ENCODE results near the gene EMILIN1. TPM values are rescaled to one million over a fixed set of nuclear protein-coding genes. Genes with fewer than 3 reads are reported as not detected.

EMILIN1 gene
- total RNA-seq, 1 experiment from 2014 or later = 1.2 TPM

DNA sequence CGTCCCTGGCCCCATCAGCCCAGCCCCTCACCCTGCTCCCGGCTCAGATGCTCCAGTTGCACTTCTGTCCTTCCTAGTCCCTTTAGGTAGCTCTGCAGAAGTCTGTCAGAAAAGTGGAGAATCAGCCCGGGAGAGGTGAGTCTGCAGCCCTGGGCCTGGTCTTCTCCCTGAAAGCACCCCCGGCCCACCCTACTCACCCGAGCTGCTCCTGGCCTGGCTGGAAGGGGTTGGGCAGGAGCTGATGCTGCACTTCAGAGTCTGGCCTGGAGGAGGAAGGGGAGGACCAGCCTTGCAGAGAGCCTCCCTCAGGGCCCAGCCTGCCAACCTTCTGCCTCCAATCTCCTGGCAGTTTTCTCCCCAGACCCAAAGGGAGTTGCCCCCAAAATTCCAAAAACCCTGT, 23.9 kb downstream of the EMILIN1 start:
- no peaks in the 10 kb centered on the region for H3K4me1 ChIP-seq (ENCODE audit: insufficient read depth, low read length)
- H2BK20ac ChIP-seq (ENCODE audit: low read depth, low read length, poor library complexity, severe bottlenecking) = no peak overlapping the region
- peaks cover 2 to 4% of the 10 kb centered on the region in 2 experiments; a peak in 1 of 4 replicates for H3K4me1 Mint-ChIP-seq
- H3K9ac ChIP-seq (ENCODE audit: extremely low read depth, insufficient read length, low read length) = no peak overlapping the region
- no peak overlapping the region for H2BK120ac ChIP-seq (ENCODE audit: low read depth, low read length, poor library complexity, severe bottlenecking)
- H3K9me3 Mint-ChIP-seq = no peaks in the 10 kb centered on the region; a peak in 1 of 5 replicates
- H3K4me2 ChIP-seq (ENCODE audit: insufficient read depth, insufficient read length, low read length) = no peak overlapping the region
- H3K27ac Mint-ChIP-seq = no peak overlapping the region
- no peak overlapping the region for H3K18ac ChIP-seq (ENCODE audit: insufficient read length, low read depth, low read length)
- H3K4ac ChIP-seq (ENCODE audit: low read depth, low read length) = no peak overlapping the region
- no CpG with 5 or more reads among the region's 5 CpGs for WGBS (ENCODE audit: extremely low coverage, insufficient read length, low lambda C conversion rate)
- H3K79me1 ChIP-seq (ENCODE audit: insufficient read depth, low read depth, low read length, poor library complexity, severe bottlenecking) = no peaks in the 10 kb centered on the region
- no peak overlapping the region for H3K14ac ChIP-seq (ENCODE audit: insufficient read depth, low read length)
- H3K27me3 Mint-ChIP-seq (ENCODE audit: low read depth) = peaks cover 13% of the 10 kb centered on the region
- H2BK12ac ChIP-seq (ENCODE audit: insufficient read length, low read depth, low read length) = no peak overlapping the region
- H3K27ac ChIP-seq (ENCODE audit: insufficient read length, low read depth, low read length) = no peak overlapping the region
- H3K23ac ChIP-seq (ENCODE audit: insufficient read length, low read depth, low read length) = no peak overlapping the region
- no peaks in the 10 kb centered on the region for H3K79me2 ChIP-seq (ENCODE audit: insufficient read depth, low read length)
- H3K56ac ChIP-seq (ENCODE audit: insufficient read length, low read depth, low read length) = no peak overlapping the region
- H4K8ac ChIP-seq (replicated peaks; ENCODE audit: insufficient read length, low read depth, low read length) = no peak overlapping the region
- no peaks in the 10 kb centered on the region for H3K27me3 ChIP-seq (ENCODE audit: insufficient read depth, low read length)
- no peaks in the 10 kb centered on the region for H4K20me1 ChIP-seq (ENCODE audit: control insufficient read depth, insufficient read depth, insufficient read length)
- H2AFZ ChIP-seq (ENCODE audit: low read length) = no peak overlapping the region
- H3K9me3 ChIP-seq (ENCODE audit: control insufficient read depth, low read depth, low read length) = no peaks in the 10 kb centered on the region
- no peak overlapping the region for H2BK5ac ChIP-seq (ENCODE audit: insufficient read length, low read length)
- H3T11ph ChIP-seq (ENCODE audit: low read length) = no peak overlapping the region
- no peak overlapping the region for H4K91ac ChIP-seq (ENCODE audit: insufficient read length, low read depth, low read length)
- no peak overlapping the region for H3K4me3 Mint-ChIP-seq
- no peak for DNase-seq
- TF ChIP-seq, protein P1, sequence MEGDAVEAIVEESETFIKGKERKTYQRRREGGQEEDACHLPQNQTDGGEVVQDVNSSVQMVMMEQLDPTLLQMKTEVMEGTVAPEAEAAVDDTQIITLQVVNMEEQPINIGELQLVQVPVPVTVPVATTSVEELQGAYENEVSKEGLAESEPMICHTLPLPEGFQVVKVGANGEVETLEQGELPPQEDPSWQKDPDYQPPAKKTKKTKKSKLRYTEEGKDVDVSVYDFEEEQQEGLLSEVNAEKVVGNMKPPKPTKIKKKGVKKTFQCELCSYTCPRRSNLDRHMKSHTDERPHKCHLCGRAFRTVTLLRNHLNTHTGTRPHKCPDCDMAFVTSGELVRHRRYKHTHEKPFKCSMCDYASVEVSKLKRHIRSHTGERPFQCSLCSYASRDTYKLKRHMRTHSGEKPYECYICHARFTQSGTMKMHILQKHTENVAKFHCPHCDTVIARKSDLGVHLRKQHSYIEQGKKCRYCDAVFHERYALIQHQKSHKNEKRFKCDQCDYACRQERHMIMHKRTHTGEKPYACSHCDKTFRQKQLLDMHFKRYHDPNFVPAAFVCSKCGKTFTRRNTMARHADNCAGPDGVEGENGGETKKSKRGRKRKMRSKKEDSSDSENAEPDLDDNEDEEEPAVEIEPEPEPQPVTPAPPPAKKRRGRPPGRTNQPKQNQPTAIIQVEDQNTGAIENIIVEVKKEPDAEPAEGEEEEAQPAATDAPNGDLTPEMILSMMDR (conservative IDR thresholded peaks at IDR 0.05) = no peak
- no peak overlapping the region for H4K5ac ChIP-seq (ENCODE audit: insufficient read length, low read depth, low read length)
- no peaks in the 10 kb centered on the region for H3K23me2 ChIP-seq (ENCODE audit: insufficient read length, low read depth, low read length, poor library complexity, severe bottlenecking)
- H3K36me3 Mint-ChIP-seq (ENCODE audit: insufficient read depth in 1 of 3, low read depth in 3 of 3) = peaks cover 0 to 1% (median 0%) of the 10 kb centered on the region in 3 experiments; a peak in 4 of 7 replicates
- H2AK5ac ChIP-seq (ENCODE audit: insufficient read length, low read length) = no peak overlapping the region
- H2BK15ac ChIP-seq (ENCODE audit: low read depth, low read length) = no peak overlapping the region

Measured in H9 (cell line).